AG09309 (cell line): ENCODE data around the gene BMF.

Source experiments
- DNase-seq: peaks from one replicate; pipeline ENCODE4 v3.0.0-alpha.2; 2010; ENCODE audit warnings: low read depth
- H3K4me3 ChIP-seq: 2 replicates; pipeline ENCODE4 v1.5.1; 2011; ENCODE audit warnings: mild to moderate bottlenecking, low read depth, low read length, moderate library complexity; ENCODE audit not compliant: control insufficient read depth
- CTCF ChIP-seq: IDR thresholded peaks from 2 replicates; pipeline ENCODE4 v1.5.1; 2011; ENCODE audit warnings: mild to moderate bottlenecking, low read depth, low read length, inconsistent platforms; ENCODE audit not compliant: insufficient read depth, control insufficient read depth; ENCODE audit errors: missing control alignments

BMF gene

GRCh38 chr15:40046721-40047414, 61.8 kb downstream of the BMF start:
- no peak for DNase-seq
- no peak overlapping the region for H3K4me3 ChIP-seq
- no peak for TF ChIP-seq CTCF

GRCh38 chr15:40045572-40046217, 63.0 kb downstream of the BMF start:
- no peak for TF ChIP-seq CTCF
- no peak for DNase-seq
- H3K4me3 ChIP-seq = no peak overlapping the region

- peak; percentile 97 for TF ChIP-seq CTCF
- peak overlapping the region; percentile 27 for H3K4me3 ChIP-seq
- no peak for DNase-seq
Measured at GRCh38 chr15:40044717-40045571, 63.7 kb downstream of the BMF start.

GRCh38 chr15:40043927-40044716, 64.6 kb downstream of the BMF start:
- no peak for DNase-seq
- no peak overlapping the region for H3K4me3 ChIP-seq
- no peak for TF ChIP-seq CTCF

GRCh38 chr15:40042791-40043320, 65.8 kb downstream of the BMF start:
- no peak overlapping the region for H3K4me3 ChIP-seq
- no peak for DNase-seq
- no peak for TF ChIP-seq CTCF

- no peak for TF ChIP-seq CTCF
- no peak for DNase-seq
- H3K4me3 ChIP-seq = no peak overlapping the region
Measured at GRCh38 chr15:40040770-40041169, 67.9 kb downstream of the BMF start.
